ENCODE results near the gene PTPRM. TPM values are rescaled to one million over a fixed set of nuclear protein-coding genes. Genes with fewer than 3 reads are reported as not detected.

PTPRM gene
- total and polyA plus RNA-seq, 2 donors: 37.3 to 55.6 TPM

GRCh38 chr18:7642331-7642890, 75.3 kb downstream of the PTPRM start:
- no peak for DNase-seq (ENCODE audit: low read depth in 6 of 9, low spot score in 9 of 9)
- Histone ChIP-seq H3K27me3 (ENCODE audit: control insufficient read depth in 2 of 2, insufficient read depth in 1 of 2, low read length in 1 of 2) (no peaks in the 10 kb centered on the region), H3K4me1 (ENCODE audit: control insufficient read depth in 2 of 2, insufficient read depth in 2 of 2, low read length in 2 of 2) (no peaks in the 10 kb centered on the region), H3K36me3 (ENCODE audit: control insufficient read depth in 2 of 2, insufficient read depth in 2 of 2, low read length in 1 of 2) (no peaks in the 10 kb centered on the region), H3K27ac (ENCODE audit: low read depth in 1 of 2, low read length in 1 of 2) (no peak overlapping the region), H3K4me3 (ENCODE audit: low read length in 2 of 2) (no peak overlapping the region), H3K9me3 (ENCODE audit: control insufficient read depth in 2 of 2, insufficient read depth in 1 of 2, low read length in 1 of 2) (no peaks in the 10 kb centered on the region)
- 90% methylated on average over 7 of the region's 7 CpGs for WGBS

DNA sequence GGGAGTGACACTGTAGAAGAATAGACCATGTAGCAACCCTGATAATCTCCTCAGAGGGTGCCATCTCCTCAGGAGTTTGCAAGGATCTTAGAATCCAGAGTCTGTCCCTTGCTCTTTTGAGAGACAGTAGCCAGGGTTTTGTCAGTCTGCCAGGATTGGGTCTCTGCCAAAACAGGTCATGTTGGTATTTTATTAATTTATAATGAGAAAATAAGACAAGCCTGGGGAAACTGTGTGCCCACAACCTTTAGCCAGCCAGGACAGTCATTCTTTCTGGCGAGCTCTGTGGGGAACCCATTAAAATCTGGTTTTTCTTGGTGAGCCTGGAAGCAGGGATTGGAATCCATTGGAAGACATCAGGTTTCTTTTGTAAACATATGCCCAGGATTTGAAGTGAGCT, 78.6 kb downstream of the PTPRM start:
- WGBS: 94% methylated on average over 1 of the region's 1 CpG
- Histone ChIP-seq H3K4me1 (ENCODE audit: control insufficient read depth in 2 of 2, insufficient read depth in 2 of 2, low read length in 2 of 2) (no peaks in the 10 kb centered on the region), H3K27me3 (ENCODE audit: control insufficient read depth in 2 of 2, insufficient read depth in 1 of 2, low read length in 1 of 2) (no peaks in the 10 kb centered on the region), H3K9me3 (ENCODE audit: control insufficient read depth in 2 of 2, insufficient read depth in 1 of 2, low read length in 1 of 2) (peaks cover 0 to 3% of the 10 kb centered on the region in 2 donors), H3K4me3 (ENCODE audit: low read length in 2 of 2) (no peak overlapping the region), H3K27ac (ENCODE audit: low read depth in 1 of 2, low read length in 1 of 2) (no peak overlapping the region), H3K36me3 (ENCODE audit: control insufficient read depth in 2 of 2, insufficient read depth in 2 of 2, low read length in 1 of 2) (no peaks in the 10 kb centered on the region)
- no peak for DNase-seq (ENCODE audit: low read depth in 6 of 9, low spot score in 9 of 9)

- Histone ChIP-seq H3K9me3 (ENCODE audit: control insufficient read depth in 2 of 2, insufficient read depth in 1 of 2, low read length in 1 of 2) (peaks cover 0 to 3% of the 10 kb centered on the region in 2 donors), H3K4me1 (ENCODE audit: control insufficient read depth in 2 of 2, insufficient read depth in 2 of 2, low read length in 2 of 2) (no peaks in the 10 kb centered on the region), H3K4me3 (ENCODE audit: low read length in 2 of 2) (no peak overlapping the region), H3K27ac (ENCODE audit: low read depth in 1 of 2, low read length in 1 of 2) (no peak overlapping the region), H3K27me3 (ENCODE audit: control insufficient read depth in 2 of 2, insufficient read depth in 1 of 2, low read length in 1 of 2) (no peaks in the 10 kb centered on the region), H3K36me3 (ENCODE audit: control insufficient read depth in 2 of 2, insufficient read depth in 2 of 2, low read length in 1 of 2) (no peaks in the 10 kb centered on the region)
- DNase-seq (ENCODE audit: low read depth in 6 of 9, low spot score in 9 of 9): no peak
- WGBS: 88% methylated on average over 6 of the region's 6 CpGs
These were observed 79.2 kb downstream of the PTPRM start for GRCh38 chr18:7646174-7646886.

DNA sequence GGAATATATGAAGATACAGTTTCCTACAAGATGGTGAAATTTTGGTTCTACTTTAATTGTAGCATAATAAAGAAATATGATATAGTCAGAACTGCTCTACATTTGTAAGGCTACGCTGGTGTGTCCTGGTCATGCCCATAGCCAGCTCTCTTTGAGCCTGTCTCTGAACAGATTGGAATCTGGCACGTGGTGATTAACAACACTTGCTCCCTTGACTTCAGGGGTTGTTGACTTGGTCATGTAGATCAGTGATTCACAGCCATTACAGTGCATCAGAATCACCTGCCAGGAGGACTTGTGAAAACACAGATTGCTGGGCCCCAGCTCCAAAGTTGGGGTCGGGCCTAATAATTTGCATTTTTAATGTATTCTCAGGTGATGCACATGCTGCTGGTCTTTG, 80.4 kb downstream of the PTPRM start:
- no peak for DNase-seq (ENCODE audit: low read depth in 6 of 9, low spot score in 9 of 9)
- 94% methylated on average over 3 of the region's 3 CpGs for WGBS
- Histone ChIP-seq H3K27me3 (ENCODE audit: control insufficient read depth in 2 of 2, insufficient read depth in 1 of 2, low read length in 1 of 2) (no peaks in the 10 kb centered on the region), H3K4me3 (ENCODE audit: low read length in 2 of 2) (no peak overlapping the region), H3K9me3 (ENCODE audit: control insufficient read depth in 2 of 2, insufficient read depth in 1 of 2, low read length in 1 of 2) (peaks cover 0 to 3% of the 10 kb centered on the region in 2 donors), H3K4me1 (ENCODE audit: control insufficient read depth in 2 of 2, insufficient read depth in 2 of 2, low read length in 2 of 2) (no peaks in the 10 kb centered on the region), H3K27ac (ENCODE audit: low read depth in 1 of 2, low read length in 1 of 2) (no peak overlapping the region), H3K36me3 (ENCODE audit: control insufficient read depth in 2 of 2, insufficient read depth in 2 of 2, low read length in 1 of 2) (no peaks in the 10 kb centered on the region)

DNA sequence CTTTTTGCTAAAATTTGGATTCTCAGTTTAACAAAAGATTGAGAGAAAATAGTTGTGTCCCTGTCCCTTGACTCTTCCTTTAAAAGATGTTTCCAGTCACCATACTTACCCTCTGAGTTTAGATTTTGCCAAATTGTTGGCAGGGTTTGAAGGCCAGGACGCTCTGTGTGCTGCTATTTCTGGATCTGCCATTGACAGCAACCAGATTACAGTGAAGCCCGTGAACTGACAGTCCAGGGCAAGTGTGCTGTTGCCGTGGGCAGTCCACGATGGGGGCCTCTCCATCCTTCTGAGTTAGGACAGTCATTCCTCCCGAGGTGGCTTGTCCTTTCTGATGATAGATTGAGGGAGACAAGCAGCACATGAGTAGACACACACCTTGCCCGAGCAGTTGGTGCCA, 89.9 kb downstream of the PTPRM start:
- 95% methylated on average over 6 of the region's 6 CpGs for WGBS
- Histone ChIP-seq H3K4me1 (ENCODE audit: control insufficient read depth in 2 of 2, insufficient read depth in 2 of 2, low read length in 2 of 2) (no peaks in the 10 kb centered on the region), H3K27me3 (ENCODE audit: control insufficient read depth in 2 of 2, insufficient read depth in 1 of 2, low read length in 1 of 2) (no peaks in the 10 kb centered on the region), H3K36me3 (ENCODE audit: control insufficient read depth in 2 of 2, insufficient read depth in 2 of 2, low read length in 1 of 2) (no peaks in the 10 kb centered on the region), H3K9me3 (ENCODE audit: control insufficient read depth in 2 of 2, insufficient read depth in 1 of 2, low read length in 1 of 2) (no peaks in the 10 kb centered on the region), H3K4me3 (ENCODE audit: low read length in 2 of 2) (no peak overlapping the region), H3K27ac (ENCODE audit: low read depth in 1 of 2, low read length in 1 of 2) (no peak overlapping the region)
- no peak for DNase-seq (ENCODE audit: low read depth in 6 of 9, low spot score in 9 of 9)

- no peaks in the 10 kb centered on the region for H3K9me3 ChIP-seq (ENCODE audit: control insufficient read depth in 2 of 2, insufficient read depth in 1 of 2, low read length in 1 of 2)
- no peak overlapping the region for H3K4me3 ChIP-seq (ENCODE audit: low read length in 2 of 2)
- no peak for DNase-seq (ENCODE audit: low read depth in 6 of 9, low spot score in 9 of 9)
- H3K27ac ChIP-seq (ENCODE audit: low read depth in 1 of 2, low read length in 1 of 2): no peak overlapping the region
- WGBS: over 99% methylated on average over 2 of the region's 2 CpGs
- no peaks in the 10 kb centered on the region for H3K27me3 ChIP-seq (ENCODE audit: control insufficient read depth in 2 of 2, insufficient read depth in 1 of 2, low read length in 1 of 2)
- no peaks in the 10 kb centered on the region for H3K36me3 ChIP-seq (ENCODE audit: control insufficient read depth in 2 of 2, insufficient read depth in 2 of 2, low read length in 1 of 2)
- no peaks in the 10 kb centered on the region for H3K4me1 ChIP-seq (ENCODE audit: control insufficient read depth in 2 of 2, insufficient read depth in 2 of 2, low read length in 2 of 2)
These were observed 90.8 kb downstream of the PTPRM start for GRCh38 chr18:7657937-7658336.

GRCh38 chr18:7658701-7659100, 91.6 kb downstream of the PTPRM start:
- Histone ChIP-seq H3K9me3 (ENCODE audit: control insufficient read depth in 2 of 2, insufficient read depth in 1 of 2, low read length in 1 of 2) (no peaks in the 10 kb centered on the region), H3K36me3 (ENCODE audit: control insufficient read depth in 2 of 2, insufficient read depth in 2 of 2, low read length in 1 of 2) (no peaks in the 10 kb centered on the region), H3K27ac (ENCODE audit: low read depth in 1 of 2, low read length in 1 of 2) (no peak overlapping the region), H3K4me1 (ENCODE audit: control insufficient read depth in 2 of 2, insufficient read depth in 2 of 2, low read length in 2 of 2) (no peaks in the 10 kb centered on the region), H3K27me3 (ENCODE audit: control insufficient read depth in 2 of 2, insufficient read depth in 1 of 2, low read length in 1 of 2) (no peaks in the 10 kb centered on the region), H3K4me3 (ENCODE audit: low read length in 2 of 2) (no peak overlapping the region)
- DNase-seq (ENCODE audit: low read depth in 6 of 9, low spot score in 9 of 9): no peak
- WGBS: 92% methylated on average over 1 of the region's 1 CpG

DNA sequence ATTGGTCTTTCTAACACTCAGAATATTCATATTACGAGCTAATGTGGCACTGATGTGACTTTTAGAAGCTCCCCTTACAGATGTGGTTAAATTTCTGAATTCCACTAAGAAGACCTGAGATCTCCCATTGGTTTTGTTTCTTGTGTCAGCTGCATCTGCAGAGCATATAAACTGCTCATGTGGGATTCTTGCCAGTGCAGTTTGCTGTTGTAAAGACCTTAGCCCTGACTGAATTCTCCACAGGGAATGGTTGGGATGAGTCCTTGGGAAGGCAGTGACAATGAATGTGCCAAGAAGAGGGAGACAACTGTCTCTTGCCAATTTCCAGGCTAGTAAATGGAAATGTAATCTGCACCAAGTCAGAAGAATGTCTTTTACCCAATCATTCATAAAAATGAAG, 94.1 kb downstream of the PTPRM start:
- Histone ChIP-seq H3K36me3 (ENCODE audit: control insufficient read depth in 2 of 2, insufficient read depth in 2 of 2, low read length in 1 of 2) (no peaks in the 10 kb centered on the region), H3K4me1 (ENCODE audit: control insufficient read depth in 2 of 2, insufficient read depth in 2 of 2, low read length in 2 of 2) (no peaks in the 10 kb centered on the region), H3K9me3 (ENCODE audit: control insufficient read depth in 2 of 2, insufficient read depth in 1 of 2, low read length in 1 of 2) (no peaks in the 10 kb centered on the region), H3K4me3 (ENCODE audit: low read length in 2 of 2) (no peak overlapping the region), H3K27me3 (ENCODE audit: control insufficient read depth in 2 of 2, insufficient read depth in 1 of 2, low read length in 1 of 2) (no peaks in the 10 kb centered on the region), H3K27ac (ENCODE audit: low read depth in 1 of 2, low read length in 1 of 2) (no peak overlapping the region)
- 74% methylated on average over 1 of the region's 1 CpG for WGBS
- DNase-seq (ENCODE audit: low read depth in 6 of 9, low spot score in 9 of 9): no peak

DNA sequence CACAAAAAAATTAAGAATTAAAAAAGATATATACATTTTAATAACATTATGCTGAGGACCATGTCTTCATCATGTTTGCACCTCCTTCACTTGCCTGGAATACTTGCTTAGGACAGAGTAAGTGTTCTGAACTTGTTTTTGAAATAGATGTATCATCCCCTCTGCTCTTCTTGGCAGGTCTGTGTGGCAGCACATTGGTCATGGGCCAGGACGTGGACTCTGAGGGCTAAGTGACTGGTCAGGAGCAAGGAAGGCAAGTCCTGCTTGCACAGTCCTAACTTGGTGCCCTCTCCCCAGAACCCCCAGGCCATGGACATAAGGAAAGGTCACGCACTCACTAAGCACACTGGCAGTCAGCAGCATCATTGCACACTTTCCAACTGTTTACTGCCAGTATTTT, 95.8 kb downstream of the PTPRM start:
- H3K27ac ChIP-seq (ENCODE audit: low read depth in 1 of 2, low read length in 1 of 2): no peak overlapping the region
- no peaks in the 10 kb centered on the region for H3K4me1 ChIP-seq (ENCODE audit: control insufficient read depth in 2 of 2, insufficient read depth in 2 of 2, low read length in 2 of 2)
- no peak overlapping the region for H3K4me3 ChIP-seq (ENCODE audit: low read length in 2 of 2)
- 94% methylated on average over 2 of the region's 2 CpGs for WGBS
- no peak for DNase-seq (ENCODE audit: low read depth in 6 of 9, low spot score in 9 of 9)
- H3K9me3 ChIP-seq (ENCODE audit: control insufficient read depth in 2 of 2, insufficient read depth in 1 of 2, low read length in 1 of 2): no peaks in the 10 kb centered on the region
- no peaks in the 10 kb centered on the region for H3K36me3 ChIP-seq (ENCODE audit: control insufficient read depth in 2 of 2, insufficient read depth in 2 of 2, low read length in 1 of 2)
- no peaks in the 10 kb centered on the region for H3K27me3 ChIP-seq (ENCODE audit: control insufficient read depth in 2 of 2, insufficient read depth in 1 of 2, low read length in 1 of 2)
